ENCODE data around the gene RIPK3.
"Not testable (repeated sequence)": the region's sequence is repeated elsewhere in the genome, so short reads cannot be mapped to it uniquely, and the experiment has no call there.

RIPK3 gene

GRCh38 chr14:24347134-24347533 lies 7.3 kb upstream of the RIPK3 start:
- DNase-seq (ENCODE audit: low read depth, low spot score), result no peak

- no peak for DNase-seq (ENCODE audit: low read depth, low spot score)
Observed at GRCh38 chr14:24343795-24344660, 4.2 kb upstream of the RIPK3 start.

- no peak for DNase-seq (ENCODE audit: low read depth, low spot score)
Observed at GRCh38 chr14:24342889-24343288, 3.1 kb upstream of the RIPK3 start.

GRCh38 chr14:24340606-24341005 lies 815 bp upstream of the RIPK3 start:
- no peak for DNase-seq (ENCODE audit: low read depth, low spot score)

- no peak for DNase-seq (ENCODE audit: low read depth, low spot score)
Observed at GRCh38 chr14:24338843-24339242, 948 bp downstream of the RIPK3 start.

GRCh38 chr14:24337824-24338175 lies 2.0 kb downstream of the RIPK3 start:
- DNase-seq (ENCODE audit: low read depth, low spot score), result no peak

GRCh38 chr14:24337144-24337823 lies 2.5 kb downstream of the RIPK3 start:
- DNase-seq (ENCODE audit: low read depth, low spot score), result no peak

- DNase-seq (ENCODE audit: low read depth, low spot score), result peak; percentile 64
Observed at GRCh38 chr14:24335461-24336171, 4.2 kb downstream of the RIPK3 start.

GRCh38 chr14:24334431-24335291 lies 5.1 kb downstream of the RIPK3 start, which contains the start of gene ADCY4:
Gene ADCY4, minus strand, starts transcription at chr14:24335071. Its CDS starts 419 bp downstream, at chr14:24334652.
- DNase-seq (ENCODE audit: low read depth, low spot score), result peak; percentile 44

GRCh38 chr14:24332268-24332993 lies 7.4 kb downstream of the RIPK3 start:
- peak; percentile 82 for DNase-seq (ENCODE audit: low read depth, low spot score)

- DNase-seq (ENCODE audit: low read depth, low spot score), result no peak
Observed at GRCh38 chr14:24331731-24332267, 8.0 kb downstream of the RIPK3 start.

GRCh38 chr14:24330973-24331674 lies 8.7 kb downstream of the RIPK3 start:
- no peak for DNase-seq (ENCODE audit: low read depth, low spot score)

- no peak for DNase-seq (ENCODE audit: low read depth, low spot score)
Observed at GRCh38 chr14:24329736-24330135, 10.1 kb downstream of the RIPK3 start.

- no peak for DNase-seq (ENCODE audit: low read depth, low spot score)
Observed at GRCh38 chr14:24329073-24329663, 10.6 kb downstream of the RIPK3 start.

- DNase-seq (ENCODE audit: low read depth, low spot score), result not testable (repeated sequence)
Observed at GRCh38 chr14:24327914-24328313, 11.9 kb downstream of the RIPK3 start.

GRCh38 chr14:24327303-24327702 lies 12.5 kb downstream of the RIPK3 start:
- DNase-seq (ENCODE audit: low read depth, low spot score), result no peak

- DNase-seq (ENCODE audit: low read depth, low spot score), result no peak
Observed at GRCh38 chr14:24325963-24326362, 13.8 kb downstream of the RIPK3 start.

- DNase-seq (ENCODE audit: low read depth, low spot score), result no peak
Observed at GRCh38 chr14:24325041-24325530, 14.7 kb downstream of the RIPK3 start.

- no peak for DNase-seq (ENCODE audit: low read depth, low spot score)
Observed at GRCh38 chr14:24324024-24324423, 15.8 kb downstream of the RIPK3 start.

Data from ELF-1 (cell line).